Hematopoietic multipotent progenitor cell (in vitro differentiated cells): ENCODE measurements around the gene SEMA5B. TPM values are rescaled to one million over a fixed set of nuclear protein-coding genes. Genes with fewer than 3 reads are reported as not detected.

ENCODE experiments used
- DNase-seq, 3 donors: peaks; one replicate each; pipeline ENCODE4 v3.0.0-alpha.2; 2011 to 2015; ENCODE audit warnings: low read depth in 2 of 3, low spot score in 2 of 3
- total RNA-seq: library from RNA; depleted of rRNA; stranded (reverse); fragments of >200 nt; gene quantifications from one replicate; pipeline ENCODE4 v1.2.3, GENCODE V29; 2012

Gene SEMA5B, protein sequence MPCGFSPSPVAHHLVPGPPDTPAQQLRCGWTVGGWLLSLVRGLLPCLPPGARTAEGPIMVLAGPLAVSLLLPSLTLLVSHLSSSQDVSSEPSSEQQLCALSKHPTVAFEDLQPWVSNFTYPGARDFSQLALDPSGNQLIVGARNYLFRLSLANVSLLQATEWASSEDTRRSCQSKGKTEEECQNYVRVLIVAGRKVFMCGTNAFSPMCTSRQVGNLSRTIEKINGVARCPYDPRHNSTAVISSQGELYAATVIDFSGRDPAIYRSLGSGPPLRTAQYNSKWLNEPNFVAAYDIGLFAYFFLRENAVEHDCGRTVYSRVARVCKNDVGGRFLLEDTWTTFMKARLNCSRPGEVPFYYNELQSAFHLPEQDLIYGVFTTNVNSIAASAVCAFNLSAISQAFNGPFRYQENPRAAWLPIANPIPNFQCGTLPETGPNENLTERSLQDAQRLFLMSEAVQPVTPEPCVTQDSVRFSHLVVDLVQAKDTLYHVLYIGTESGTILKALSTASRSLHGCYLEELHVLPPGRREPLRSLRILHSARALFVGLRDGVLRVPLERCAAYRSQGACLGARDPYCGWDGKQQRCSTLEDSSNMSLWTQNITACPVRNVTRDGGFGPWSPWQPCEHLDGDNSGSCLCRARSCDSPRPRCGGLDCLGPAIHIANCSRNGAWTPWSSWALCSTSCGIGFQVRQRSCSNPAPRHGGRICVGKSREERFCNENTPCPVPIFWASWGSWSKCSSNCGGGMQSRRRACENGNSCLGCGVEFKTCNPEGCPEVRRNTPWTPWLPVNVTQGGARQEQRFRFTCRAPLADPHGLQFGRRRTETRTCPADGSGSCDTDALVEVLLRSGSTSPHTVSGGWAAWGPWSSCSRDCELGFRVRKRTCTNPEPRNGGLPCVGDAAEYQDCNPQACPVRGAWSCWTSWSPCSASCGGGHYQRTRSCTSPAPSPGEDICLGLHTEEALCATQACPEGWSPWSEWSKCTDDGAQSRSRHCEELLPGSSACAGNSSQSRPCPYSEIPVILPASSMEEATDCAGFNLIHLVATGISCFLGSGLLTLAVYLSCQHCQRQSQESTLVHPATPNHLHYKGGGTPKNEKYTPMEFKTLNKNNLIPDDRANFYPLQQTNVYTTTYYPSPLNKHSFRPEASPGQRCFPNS
- 0.27 TPM for total RNA-seq

DNA sequence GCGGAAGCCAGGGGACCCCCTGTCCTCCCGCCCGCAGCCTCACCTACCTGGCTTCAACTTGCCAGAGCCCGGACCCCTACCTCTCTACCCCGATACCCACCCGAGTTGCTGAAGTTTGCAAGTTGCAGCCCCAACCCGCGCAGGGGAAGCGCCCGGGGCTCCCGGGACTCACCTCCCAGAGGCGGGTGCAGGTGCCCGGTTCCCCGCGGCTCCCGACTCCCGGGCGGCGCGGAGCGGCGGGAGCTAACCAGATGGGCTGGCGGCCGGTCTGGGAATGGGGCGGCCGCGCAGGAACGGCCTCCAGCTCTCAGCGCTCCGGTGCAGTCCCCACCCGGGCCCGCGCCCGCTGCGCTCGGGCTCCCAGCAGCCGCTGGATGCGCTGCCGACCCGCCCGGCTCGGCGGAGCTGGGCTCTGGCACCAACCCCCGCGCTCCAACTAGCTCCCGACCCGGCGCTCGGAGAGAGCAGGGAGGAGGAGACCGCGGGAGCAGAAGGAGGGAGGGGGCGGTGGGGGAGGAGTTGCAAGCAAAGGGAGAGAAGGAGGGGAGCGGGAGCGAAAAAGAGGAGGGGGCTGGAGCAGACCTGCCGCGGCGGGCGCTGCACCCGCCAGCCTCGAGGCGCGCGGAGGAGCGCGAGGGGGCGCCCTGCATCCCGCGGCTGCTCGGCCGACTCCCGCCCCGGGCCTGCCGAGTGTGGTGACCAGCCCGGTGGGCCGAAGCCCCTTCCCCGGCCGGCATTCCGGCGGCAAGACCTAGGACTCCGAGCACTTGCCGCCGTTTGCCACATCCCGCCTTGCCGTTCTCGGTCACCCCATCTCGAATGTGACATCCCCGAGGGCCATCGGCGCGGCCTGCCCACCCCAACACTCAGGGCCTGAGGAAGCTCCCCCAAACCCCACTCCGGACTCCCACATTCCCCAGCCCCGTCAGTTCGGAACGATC is at the start of gene SEMA5B:
SEMA5B (minus strand) TSS at position 472 of the 941 bp plus-strand sequence. CDS start 66,500 bp downstream, outside the sequence.
- no peak for DNase-seq

DNA sequence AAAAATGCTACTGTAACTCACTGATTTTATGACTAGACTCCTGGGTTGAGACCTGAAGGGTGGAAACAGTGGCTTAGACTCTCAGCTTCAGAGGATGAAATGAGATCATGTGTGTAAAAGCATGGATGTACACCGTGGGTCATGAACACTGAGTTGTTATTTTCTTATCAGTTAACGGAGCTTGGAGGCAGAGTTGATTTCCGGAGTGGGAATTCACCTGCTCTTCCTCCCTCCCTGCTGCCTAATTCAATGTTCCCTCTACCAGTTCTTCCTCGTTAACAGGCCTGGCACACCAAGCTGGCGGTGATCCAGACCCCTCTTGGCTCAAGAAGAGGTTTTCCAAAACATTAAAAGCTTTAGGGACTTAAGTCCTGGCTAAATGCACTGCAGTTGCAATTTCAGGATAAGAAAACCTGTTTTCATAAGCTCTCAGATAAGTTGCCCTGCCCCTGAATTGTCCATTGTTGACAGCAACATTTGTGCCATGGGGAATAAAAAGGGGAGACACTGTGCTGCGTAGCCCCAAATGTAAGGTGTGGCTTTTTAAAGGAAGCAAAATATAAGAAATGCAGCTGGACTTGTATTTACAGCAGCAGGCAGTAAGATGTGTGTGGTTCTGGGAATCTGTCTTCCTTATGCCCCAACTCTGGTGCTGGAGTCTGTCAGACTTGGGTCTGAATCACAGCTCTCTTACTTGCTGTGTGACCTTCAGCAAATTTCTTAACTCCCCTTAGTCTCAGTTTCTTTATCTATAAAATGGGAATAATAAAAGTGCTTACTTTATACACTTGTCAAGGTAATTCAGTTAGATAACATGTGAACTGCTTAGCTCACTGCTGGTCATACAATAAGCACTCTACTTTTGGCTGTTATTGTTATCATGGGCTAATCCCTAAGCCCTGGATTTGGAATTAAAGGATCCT is 49.2 kb upstream of the SEMA5B start:
- no peak for DNase-seq

DNA sequence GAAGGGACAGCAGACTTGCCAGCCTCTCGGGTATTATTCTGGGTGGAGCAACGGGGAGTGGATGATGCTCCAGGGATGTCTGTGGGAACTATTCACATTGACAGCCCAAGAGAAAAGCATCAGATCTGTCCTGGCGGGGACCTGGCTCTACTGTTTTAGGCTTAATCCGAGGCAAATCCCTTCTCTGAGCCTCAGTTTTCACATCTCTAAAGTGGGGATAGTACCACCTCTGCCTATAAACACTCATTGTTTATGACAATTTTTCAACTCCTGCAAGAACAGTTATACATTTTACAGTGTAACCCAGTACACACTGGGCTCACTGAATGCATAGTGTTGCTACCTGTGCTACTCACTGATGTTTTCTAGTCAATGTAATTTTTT is 48.5 kb upstream of the SEMA5B start:
- no peak for DNase-seq

DNA sequence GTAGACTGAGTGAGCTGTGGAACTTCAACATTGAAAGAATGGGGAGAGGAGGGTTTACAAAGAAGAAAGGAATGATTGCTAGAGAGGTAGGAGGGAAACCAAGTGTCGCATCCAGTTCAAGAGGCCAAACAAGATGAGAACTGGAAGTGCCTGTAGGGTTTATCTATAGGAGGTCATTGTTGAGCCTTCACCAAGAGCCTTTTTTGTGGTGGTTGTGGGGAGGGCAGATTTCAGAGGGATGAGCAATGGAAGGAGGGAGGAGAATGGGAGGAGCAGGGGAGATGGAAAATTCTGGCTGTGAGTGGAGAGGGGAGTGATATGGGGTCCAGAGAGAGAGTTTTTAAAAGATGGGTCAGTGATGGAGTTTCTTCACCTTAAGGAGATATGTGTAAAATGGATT is 47.8 kb upstream of the SEMA5B start:
- no peak for DNase-seq

DNA sequence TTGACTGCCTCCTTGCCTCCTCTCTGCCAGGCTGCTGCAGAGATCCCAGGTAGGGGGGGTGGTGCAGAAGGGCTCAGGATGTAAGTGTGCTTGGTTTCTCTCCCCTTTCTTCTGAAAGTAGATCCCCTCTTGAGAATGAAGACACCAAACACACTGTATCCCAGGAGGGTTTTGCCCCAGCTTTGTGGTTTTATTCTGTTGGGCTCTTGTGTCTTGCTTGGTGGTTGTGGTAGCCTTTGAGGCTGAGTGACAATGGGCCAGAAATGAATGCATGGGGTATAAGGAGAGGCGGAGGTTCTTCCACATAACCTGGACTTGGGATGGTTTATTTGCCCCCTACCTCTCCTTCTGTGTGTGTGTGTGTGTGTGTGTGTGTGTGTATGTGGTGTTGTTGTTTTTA is 45.0 kb upstream of the SEMA5B start:
- DNase-seq: no peak

DNA sequence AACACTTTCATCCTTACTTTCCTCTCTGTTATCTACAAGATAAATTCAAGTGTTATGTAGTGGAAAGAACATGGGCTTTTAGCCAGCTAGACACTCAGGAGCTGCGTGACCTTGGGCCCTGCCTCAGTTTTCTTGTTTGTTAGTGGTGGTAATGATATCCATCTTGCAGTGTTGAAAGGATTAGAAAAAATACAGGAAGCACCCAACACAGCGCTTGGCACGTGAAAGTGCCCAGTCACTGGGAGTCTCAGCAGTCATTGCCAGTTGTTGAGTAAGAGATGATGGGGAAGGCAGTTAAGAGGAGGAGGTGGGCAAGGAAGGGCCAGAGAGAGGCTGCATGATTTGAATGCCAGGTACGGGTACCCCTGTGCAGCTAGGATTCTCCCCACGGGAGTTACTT is 44.6 kb upstream of the SEMA5B start:
- DNase-seq: no peak

DNA sequence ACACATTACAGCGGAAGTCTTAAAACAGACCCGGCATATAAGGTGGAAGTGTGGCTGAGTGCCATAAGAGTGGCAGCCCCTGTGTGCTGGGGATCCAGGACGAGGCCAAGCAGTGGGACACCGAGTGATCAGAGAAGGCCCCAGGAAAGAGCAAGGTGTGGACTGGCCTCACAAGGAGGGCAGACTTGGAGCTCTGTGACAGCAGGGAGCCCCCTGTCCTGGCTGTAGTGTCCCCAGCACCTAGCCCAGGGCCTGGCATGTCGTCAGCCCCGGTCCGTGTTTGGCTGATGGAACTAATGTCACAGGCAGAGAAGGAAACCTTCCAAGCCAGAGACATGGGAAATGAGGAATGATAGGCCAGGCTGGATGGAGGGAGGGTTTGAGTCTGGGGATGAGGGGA is 44.0 kb upstream of the SEMA5B start:
- no peak for DNase-seq

DNA sequence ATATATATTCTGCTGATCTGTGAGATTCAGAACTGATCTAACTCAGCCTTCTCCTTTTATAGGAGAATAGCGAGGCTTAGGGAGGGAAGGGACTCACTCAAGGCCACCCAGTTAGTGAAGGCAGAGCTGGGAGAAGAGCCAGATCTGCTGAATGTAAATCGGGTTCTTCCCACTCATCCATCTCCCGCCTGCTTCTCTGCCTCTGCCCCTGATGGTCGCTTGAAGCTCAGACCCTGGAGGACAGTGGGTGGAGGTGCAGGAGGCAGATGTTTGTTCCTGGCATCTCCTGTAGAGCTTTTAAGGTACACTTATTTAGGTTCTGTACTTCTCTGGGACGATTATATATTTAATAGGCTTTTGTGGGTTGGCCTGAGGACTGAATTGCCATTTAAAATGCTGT is 43.6 kb upstream of the SEMA5B start:
- no peak for DNase-seq

DNA sequence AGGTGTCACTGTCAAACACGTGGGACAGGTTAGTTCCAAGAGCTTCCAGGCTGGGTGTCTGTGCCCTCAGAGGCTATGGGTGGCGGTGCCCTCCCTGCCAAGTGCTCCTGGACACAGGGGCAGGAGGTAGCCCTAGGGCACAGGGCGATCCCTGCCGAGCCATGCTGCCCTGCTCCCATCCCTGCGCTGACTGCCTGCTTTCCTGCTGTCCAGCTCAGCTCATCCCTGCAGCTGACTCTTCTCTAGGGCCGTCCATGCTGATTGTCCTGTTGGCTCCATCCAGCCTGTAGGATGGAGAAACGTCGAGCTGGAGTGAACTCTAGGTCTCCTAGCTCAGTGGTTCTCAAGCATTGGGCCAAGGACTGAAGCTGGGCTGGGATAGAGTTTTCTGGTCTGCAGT is 42.9 kb upstream of the SEMA5B start:
- DNase-seq: no peak

DNA sequence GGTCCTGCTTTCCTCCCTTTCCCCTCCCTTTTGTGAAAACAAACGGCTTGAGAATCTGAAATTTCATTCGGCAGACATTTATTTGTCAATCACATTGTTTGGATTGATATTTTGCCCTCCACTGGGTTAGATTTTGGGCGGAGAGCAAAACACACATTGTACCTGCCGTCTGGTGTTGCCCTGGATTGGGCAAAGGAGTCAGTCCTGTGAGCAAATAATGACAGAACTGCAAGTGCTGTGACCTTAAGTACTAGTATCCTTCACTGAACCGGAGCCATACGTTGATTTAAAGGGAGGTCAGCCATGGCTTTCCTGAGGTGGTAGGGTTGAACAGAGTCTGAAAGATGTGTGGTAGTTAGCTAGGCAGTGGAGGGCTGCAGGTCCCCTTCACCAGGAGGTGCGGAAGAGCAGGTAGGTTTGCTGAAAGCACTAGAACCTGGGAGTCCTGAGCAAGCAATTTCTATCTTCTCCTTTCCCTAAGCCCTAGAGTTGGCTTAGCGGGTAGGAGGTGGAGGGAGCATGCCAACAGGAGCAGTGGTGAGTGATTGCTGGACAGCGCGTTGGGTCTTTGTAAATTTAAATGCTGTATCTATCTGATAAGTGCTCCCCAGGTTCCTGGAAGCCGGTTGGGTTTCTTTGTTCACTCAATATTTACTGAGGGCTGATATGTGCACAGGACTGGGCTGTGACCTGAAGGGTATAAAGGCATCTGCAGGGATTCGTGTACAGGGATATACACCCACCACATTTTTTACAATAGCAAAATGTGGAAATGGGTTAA is 41.2 kb upstream of the SEMA5B start:
- no peak for DNase-seq

DNA sequence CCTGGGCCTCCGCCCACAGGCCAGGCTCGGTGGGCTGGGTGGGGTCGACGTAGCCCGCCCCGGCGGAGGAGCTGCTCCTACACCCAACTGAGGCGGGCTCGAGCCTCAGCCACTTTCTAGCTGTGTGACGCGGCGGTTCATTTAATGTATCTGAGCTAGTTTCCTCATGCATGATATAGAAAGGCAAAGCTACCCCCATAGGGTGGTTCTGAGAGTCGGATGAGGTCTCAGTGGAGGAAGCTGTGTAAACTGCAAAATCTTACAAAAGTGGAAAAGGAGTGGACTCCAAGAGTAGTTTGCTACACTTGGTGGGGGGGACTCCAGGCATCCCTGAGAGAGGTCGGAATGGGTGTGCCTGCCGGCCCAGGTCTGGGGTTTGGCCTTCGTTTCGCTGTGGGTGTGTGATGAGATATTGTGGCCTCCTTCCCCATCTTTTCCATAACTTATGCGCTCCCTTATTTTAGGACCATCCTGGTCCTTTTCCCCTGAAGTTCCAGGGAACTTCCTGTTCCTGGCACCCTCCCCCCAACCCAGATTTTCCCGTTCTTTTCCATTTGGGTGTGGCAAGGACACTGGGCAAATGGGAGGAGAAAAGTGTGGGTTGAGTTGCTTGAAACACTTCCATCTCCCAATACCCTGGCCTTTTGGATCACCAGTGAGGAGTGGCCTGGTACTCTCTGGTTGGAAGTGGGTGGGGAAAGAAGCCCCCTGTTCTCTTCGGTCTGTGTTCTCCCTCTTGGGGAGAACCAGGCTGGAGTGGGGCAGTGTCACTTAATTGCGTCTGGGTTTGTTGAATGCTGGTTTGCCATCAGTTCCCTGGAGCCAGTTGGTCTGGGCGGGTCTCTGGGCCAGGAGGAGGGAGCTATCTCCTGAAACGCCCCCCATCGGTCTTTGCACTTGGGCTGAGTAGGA is 40.4 kb upstream of the SEMA5B start:
- DNase-seq: no peak

DNA sequence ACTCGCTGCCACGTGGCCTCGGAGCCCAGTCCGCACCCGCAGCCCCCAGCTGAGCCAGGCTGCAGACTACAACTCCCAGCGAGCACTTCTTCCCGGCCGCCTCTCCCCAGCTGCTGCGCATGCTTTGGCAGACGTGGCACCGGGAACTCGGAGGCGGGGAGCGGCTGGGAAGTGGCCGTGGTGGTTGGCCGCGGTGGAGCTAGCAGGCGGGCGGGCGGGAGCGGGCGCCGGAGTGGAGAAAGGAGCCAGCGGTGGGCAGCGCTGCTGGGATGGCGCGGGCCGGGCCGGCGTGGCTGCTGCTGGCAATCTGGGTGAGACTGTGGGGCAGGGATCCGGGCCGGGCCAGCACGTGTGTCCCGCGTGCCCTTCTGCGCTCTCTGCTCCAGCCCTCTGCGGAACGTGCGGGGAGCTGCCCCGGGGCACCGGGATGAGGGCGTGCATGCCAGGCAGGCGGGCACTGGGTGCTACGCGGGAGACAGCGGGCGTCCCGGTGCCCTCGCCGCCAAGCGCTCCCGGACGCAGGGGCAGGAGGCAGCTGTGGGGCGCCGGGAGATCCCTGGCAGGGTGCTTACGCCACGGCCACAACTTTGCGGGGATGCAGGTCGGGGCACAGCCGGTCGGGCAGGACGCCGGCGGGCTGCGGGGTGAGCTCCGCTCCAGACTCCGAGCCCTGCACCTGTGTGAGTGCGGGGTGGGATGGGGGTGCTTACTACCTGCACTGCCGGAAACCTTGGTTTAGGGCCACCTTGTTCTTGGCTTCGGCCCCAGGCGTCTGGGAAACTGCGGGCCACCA is 39.5 kb upstream of the SEMA5B start, which contains the start of gene PDIA5:
PDIA5 (plus strand) TSS at position 130 of the 793 bp plus-strand sequence; CDS start at position 270, 140 bp downstream.
- peak in 2 of 3 donors; percentile 65 for DNase-seq

DNA sequence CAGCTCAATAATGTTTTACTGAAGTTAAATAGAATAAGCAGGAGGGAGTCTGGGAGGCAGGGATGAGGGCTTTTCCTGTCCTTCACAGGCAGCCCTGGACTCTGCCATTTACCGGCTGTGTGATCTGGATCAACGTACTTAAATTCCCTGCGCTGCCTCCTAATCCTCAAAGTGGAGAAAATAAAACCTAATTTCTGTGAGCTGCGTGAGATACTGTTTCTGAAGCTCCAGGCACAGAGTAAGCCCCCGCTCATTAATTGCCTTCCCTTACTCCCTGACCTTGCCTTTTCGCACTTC is 39.0 kb upstream of the SEMA5B start:
- DNase-seq: no peak

DNA sequence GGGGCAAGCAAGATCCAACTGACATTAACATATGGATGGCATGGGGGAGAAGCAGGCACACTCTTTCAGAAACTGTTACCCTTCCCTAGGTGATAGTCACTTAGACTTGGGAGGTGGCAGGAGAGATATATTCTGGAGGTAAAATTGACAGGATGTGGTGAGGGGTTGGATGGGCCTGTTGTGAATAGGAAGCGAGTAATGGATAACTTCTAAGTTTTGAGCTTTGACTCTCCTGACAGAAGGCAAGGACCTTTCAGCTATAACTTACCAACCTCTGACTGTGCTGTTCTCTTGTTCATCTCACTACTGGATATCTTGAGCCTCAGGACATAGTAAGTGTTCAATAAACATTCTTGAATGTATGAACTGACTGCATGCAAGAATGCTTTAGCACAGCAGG is 37.4 kb upstream of the SEMA5B start:
- no peak for DNase-seq

DNA sequence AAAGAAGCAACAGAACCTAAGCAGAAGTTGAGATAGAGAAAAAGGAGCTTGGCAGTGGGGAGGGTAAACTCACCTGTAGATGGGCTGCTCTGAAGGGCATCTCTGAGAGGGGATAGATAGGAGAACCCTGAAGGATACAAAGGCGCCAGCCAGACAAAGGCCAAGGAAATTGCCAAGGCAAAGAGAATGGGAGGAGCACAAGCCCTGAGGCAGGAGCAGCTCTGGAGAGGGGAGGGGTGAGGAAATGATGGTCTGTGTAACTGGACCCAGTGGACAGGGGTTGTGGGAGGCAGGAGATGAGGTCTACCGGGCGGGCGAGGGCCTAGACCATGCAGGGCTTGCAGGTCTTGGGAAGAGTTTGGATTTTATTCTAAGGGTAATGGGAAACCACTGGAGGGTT is 36.9 kb upstream of the SEMA5B start:
- DNase-seq: no peak

DNA sequence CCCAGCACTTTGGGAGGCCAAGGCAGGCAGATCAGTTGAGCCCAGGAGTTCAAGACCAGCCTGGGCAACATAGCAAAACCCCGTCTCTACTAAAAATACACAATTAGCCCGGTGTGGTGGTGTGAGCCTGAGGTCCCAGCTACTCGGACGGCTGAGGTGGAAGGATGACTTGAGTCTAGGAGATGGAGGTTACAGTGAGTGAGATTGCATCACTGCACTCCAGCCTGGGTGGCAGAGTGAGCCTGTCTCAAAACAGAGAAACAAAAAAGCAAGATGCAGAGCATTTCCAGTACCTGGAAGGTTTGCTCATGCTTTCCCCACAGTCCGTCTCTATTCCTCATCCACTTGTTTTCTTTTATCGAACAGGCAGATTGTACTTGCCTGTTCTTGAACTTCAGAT is 35.5 kb upstream of the SEMA5B start:
- DNase-seq: no peak

DNA sequence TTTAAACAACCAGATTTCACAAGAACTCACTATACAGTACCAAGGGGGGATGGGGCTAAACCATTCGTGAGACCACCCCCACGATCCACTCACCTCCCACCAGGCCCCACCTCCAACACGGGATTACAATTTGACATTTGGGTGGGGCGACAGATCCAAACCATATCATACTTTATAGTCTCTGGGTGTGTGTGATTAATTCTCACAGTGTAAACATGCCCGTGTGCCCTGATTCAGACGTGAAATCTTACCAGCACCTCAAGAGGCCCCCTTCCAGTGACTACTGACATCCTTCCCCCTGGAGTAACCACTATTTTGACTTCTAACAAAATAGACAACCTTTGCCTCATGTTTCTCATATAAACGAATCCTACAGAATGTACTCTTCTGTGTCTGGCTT is 34.3 kb upstream of the SEMA5B start:
- DNase-seq: no peak
